Cardiac fibroblast (primary cell): ENCODE results near the gene S100PBP.

Source experiments
- DNase-seq, 2 donors: peaks; one replicate each; pipeline versions ENCODE4 v3.0.0 to v3.0.0-alpha.2; 2010; ENCODE audit warnings: low read depth in 2 of 2
- H3K4me3 ChIP-seq, 2 donors: replicated peaks in 1 of 2; 1 replicate in 1 of 2; 2 replicates in 1 of 2; pipeline ENCODE4 v1.5.1; 2011; ENCODE audit warnings: low read depth in 2 of 2, low read length in 2 of 2, mild to moderate bottlenecking in 2 of 2, moderate library complexity in 1 of 2
- TF ChIP-seq, protein P1 (sequence below): IDR thresholded peaks from one replicate; pipeline ENCODE4 v1.5.1; 2011; ENCODE audit warnings: low read depth, mild to moderate bottlenecking, low read length, inconsistent platforms

The S100PBP gene

DNA sequence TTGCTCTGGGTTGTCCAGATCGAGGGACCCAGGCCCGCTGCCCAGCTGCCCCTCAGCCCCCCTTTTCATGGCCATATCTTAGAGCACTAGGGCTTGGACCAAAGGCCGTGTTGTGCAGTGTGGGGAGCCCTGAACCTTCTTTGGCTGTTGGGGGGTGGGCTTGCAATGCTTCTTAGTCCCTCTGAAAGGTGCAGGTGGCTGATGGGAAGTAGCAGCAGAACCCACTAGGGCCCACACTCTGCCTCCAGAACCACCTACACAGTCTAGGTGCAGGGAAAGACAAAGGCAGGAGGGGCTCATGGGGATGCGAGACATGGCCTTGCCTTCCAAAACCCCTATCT, 66.5 kb downstream of the S100PBP start:
- TF ChIP-seq, protein P1, sequence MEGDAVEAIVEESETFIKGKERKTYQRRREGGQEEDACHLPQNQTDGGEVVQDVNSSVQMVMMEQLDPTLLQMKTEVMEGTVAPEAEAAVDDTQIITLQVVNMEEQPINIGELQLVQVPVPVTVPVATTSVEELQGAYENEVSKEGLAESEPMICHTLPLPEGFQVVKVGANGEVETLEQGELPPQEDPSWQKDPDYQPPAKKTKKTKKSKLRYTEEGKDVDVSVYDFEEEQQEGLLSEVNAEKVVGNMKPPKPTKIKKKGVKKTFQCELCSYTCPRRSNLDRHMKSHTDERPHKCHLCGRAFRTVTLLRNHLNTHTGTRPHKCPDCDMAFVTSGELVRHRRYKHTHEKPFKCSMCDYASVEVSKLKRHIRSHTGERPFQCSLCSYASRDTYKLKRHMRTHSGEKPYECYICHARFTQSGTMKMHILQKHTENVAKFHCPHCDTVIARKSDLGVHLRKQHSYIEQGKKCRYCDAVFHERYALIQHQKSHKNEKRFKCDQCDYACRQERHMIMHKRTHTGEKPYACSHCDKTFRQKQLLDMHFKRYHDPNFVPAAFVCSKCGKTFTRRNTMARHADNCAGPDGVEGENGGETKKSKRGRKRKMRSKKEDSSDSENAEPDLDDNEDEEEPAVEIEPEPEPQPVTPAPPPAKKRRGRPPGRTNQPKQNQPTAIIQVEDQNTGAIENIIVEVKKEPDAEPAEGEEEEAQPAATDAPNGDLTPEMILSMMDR = no peak
- H3K4me3 ChIP-seq = no peak overlapping the region
- DNase-seq = no peak

DNA sequence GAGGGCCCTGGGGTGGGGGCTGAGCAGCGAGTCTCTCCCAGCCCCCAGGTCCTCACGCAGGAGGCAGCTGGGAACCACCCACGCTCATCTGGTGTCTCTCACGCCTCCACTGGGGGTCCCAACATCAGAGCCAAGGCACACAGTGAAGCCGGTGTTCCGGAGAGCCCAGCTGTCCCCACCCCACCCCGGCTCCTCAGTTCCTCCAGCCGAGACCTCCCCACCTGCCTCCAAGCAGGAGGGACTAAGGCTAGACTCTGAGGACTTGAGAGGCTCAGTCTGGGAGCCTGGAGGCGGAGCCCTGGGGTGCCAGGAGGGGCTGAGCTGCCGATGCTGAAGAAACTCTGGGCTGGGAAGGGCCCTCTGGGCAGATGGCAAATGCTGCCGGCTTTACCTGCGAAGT, 67.3 kb downstream of the S100PBP start:
- TF ChIP-seq, protein P1 = no peak

DNA sequence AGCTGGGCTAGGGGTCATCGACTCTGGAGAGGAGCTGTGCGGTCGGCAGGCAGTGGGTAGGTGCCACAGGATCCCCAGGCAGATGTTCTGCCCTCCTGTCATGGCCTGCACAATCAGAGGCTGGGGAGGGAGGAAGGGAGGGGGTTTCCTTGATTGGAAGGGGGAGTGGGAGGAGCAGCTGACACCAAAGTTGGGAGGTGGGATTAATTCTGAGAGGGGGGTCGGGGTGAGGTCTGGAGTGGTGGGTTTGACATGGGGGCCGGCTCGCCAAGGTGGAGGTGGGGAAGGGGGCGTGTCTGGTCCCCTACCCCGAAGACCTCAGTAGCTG, 68.2 kb downstream of the S100PBP start:
- H3K4me3 ChIP-seq = no peak overlapping the region
- no peak for DNase-seq
- TF ChIP-seq, protein P1 = no peak

More for the DNA sequence above, 67.3 kb downstream of the S100PBP start:
- no peak overlapping the region for H3K4me3 ChIP-seq
- no peak for DNase-seq

DNA sequence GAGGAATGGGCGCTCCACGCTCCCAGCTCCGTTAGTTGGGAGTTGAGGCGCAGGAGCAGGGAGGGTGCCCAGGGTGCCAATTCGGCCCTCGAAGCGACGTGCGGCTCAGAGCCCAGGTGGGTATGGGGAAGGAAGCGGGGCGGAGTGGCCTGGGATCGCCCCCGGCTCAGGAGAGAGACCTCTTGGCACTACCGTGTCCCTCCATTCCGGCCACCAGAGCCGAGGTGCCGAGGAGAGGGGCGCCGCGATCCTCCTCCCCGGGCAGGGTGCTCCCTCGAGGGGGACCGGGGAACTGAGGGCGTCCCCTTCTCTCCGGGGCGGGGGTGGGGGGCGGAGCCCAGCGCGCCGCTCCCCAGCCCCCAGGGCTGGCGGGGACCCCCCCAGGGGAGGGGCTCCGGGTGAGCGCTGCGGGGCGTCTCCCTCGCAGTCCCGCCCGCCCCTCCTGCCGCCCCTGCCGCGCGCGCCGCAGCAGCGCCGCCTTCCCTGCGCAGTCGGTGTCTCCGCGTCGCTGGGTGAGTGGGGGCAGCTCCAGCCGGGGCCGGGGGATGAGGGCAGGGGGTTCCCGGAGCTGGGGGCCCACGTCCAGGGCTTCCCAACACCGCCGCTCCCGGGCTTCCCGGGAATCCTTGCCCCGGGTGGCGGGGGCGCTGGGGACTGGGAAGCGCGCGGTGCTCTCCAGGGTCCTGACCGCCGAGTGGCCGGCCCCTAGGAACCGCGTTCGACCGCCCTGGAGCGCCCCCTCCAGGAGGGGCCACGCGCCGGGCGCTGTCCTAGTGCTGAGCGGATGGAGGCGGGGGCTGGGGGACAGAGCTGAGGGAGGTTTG, 68.8 kb downstream of the S100PBP start, which contains the start of gene HPCA:
TSS of gene HPCA (plus strand) at position 488 of the 824 bp plus-strand sequence. CDS start 2,408 bp downstream, outside the sequence.
- H3K4me3 ChIP-seq = no peak within 1 kb of the TSS
- peak; percentile 51 to 65 for DNase-seq
- TF ChIP-seq, protein P1 = peak; percentile 59

DNA sequence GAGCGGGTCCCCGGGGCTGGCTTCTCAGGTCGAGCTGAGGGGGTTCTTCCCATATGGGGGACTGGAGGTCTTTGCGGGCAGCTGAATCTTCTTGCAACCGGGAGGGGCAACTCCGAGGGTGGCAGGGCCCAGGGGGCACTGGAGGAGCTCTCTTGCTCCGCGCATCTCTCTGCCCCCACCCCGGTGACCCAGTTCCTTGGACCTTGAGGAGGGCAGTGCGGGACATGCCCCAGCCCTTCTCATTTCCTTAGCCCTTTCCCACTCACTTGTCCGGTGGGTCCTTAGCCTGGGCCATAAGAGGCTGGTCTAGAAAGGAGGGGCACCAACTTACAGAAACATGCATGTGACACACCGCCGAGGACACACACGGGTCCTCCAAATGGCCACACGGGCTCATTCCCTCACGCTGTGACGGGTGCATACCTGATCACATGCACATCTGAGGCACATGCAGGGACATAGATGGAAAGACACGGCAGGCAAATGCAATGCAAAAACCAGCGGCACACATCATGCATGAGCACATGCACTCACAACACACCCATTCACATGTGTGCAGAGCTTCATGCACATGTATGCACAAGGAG, 69.5 kb downstream of the S100PBP start:
- no peak overlapping the region for H3K4me3 ChIP-seq
- DNase-seq = no peak
- TF ChIP-seq, protein P1 = no peak

DNA sequence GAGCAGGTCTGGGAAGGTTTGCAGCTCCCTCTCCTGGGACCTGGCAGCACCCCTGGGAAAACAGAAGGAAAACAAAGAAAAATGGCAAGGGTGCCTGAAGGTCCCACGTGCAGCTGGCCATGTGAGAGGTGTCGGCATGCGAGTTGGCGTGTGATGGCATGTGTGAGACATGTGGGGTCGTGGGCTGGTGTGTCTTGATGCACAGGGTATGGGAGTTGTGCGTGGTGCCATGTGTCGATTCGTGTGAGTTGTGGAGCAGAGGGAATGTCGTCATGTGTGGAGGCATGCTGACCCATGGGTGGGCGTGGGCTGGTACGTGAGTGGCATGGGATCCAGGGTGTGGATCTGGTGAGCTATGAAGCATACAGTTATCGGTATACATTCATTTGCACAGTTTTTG, 70.2 kb downstream of the S100PBP start:
- TF ChIP-seq, protein P1 = no peak
- no peak for DNase-seq
- H3K4me3 ChIP-seq = no peak overlapping the region

DNA sequence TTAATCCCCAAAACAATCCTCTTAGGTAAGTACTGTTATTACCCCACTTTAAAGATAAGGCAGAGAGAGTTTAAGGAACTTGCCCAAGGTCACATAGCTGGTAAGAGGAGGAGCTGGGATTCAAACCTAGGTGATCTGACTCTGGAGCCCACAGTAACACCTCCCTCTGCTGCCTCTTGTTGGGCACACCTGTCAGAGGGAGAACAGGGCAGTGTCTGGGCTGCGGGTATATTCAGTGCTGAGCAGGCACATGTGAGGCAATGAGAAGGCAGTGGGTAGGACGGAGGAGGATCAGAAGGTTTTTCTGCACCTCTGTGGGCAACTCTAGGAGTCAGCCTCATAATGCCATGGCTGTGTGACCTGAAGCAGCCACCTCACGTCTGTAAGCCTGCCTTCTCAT, 70.7 kb downstream of the S100PBP start:
- no peak for DNase-seq
- no peak overlapping the region for H3K4me3 ChIP-seq
- TF ChIP-seq, protein P1 = no peak
